GM12873 (cell line): ENCODE data around the gene RBM19.

ENCODE experiments used
- CTCF ChIP-seq: IDR thresholded peaks from 2 replicates; pipeline ENCODE4 v1.5.1; 2012; ENCODE audit warnings: low read depth, mild to moderate bottlenecking, moderate library complexity, low read length, control low read depth; ENCODE audit not compliant: insufficient read depth; ENCODE audit errors: missing control alignments

The RBM19 gene

GRCh38 chr12:113931517-113931916, 34.6 kb downstream of the RBM19 start:
- no peak for TF ChIP-seq CTCF

- TF ChIP-seq CTCF = no peak
These were observed 35.9 kb downstream of the RBM19 start for GRCh38 chr12:113930249-113930648.

GRCh38 chr12:113929312-113929989, 36.7 kb downstream of the RBM19 start:
- TF ChIP-seq CTCF = no peak

GRCh38 chr12:113926788-113927187, 39.3 kb downstream of the RBM19 start:
- TF ChIP-seq CTCF = no peak

- TF ChIP-seq CTCF = no peak
These were observed 41.8 kb downstream of the RBM19 start for GRCh38 chr12:113924341-113924740.

- no peak for TF ChIP-seq CTCF
These were observed 42.9 kb downstream of the RBM19 start for GRCh38 chr12:113923251-113923650.

- no peak for TF ChIP-seq CTCF
These were observed 44.7 kb downstream of the RBM19 start for GRCh38 chr12:113921430-113921829.

- TF ChIP-seq CTCF = no peak
These were observed 46.3 kb downstream of the RBM19 start for GRCh38 chr12:113919791-113920190.
